SU-DHL-6 (cell line): ENCODE data around the gene CMPK2.

Experiments used
- H2AFZ ChIP-seq: fragments of 200-600 bp; sonication (generic); 2 replicates; pipeline ENCODE4 v1.6.1; 2014; ENCODE audit warnings: low read depth, mild to moderate bottlenecking, moderate library complexity, mixed read lengths, antibody characterized with exemption, low read length; ENCODE audit not compliant: severe bottlenecking
- H3F3A ChIP-seq: fragments of 200-600 bp; shearing (Covaris generic); 2 replicates; pipeline ENCODE4 v1.6.0; 2016; ENCODE audit warnings: antibody characterized with exemption, mild to moderate bottlenecking; ENCODE audit not compliant: insufficient read depth
- H3K27ac ChIP-seq: fragments of 200-600 bp; sonication (generic); 2 replicates; pipeline ENCODE4 v1.5.1; 2016; ENCODE audit warnings: low read depth, mild to moderate bottlenecking, low read length, moderate library complexity, mixed read lengths
- H3K27me3 ChIP-seq: fragments of 200-600 bp; sonication (generic), shearing (Covaris generic); 2 replicates; pipeline ENCODE4 v1.6.0; 2014; ENCODE audit warnings: mild to moderate bottlenecking, low read length
- H3K36me3 ChIP-seq: fragments of 200-600 bp; sonication (generic); 2 replicates; pipeline ENCODE4 v1.6.1; 2014; ENCODE audit warnings: mild to moderate bottlenecking, low read length, mixed read lengths
- H3K4me2 ChIP-seq: fragments of 300-600, 200-600 bp; shearing (Covaris generic), sonication (generic); 2 replicates; pipeline ENCODE4 v1.6.0; 2014; ENCODE audit warnings: low read length, low read depth, mild to moderate bottlenecking; ENCODE audit not compliant: poor library complexity, severe bottlenecking
- H3K4me3 ChIP-seq: fragments of 200-600 bp; sonication (generic); 2 replicates; pipeline ENCODE4 v1.5.1; 2014; ENCODE audit warnings: antibody characterized with exemption, low read length, mild to moderate bottlenecking, mixed read lengths; ENCODE audit not compliant: insufficient read depth, poor library complexity, severe bottlenecking
- H3K79me2 ChIP-seq: fragments of 200-600 bp; sonication (generic); 2 replicates; pipeline ENCODE4 v1.6.1; 2014; ENCODE audit warnings: mild to moderate bottlenecking, low read length, moderate library complexity; ENCODE audit not compliant: insufficient read depth
- H3K9ac ChIP-seq: fragments of 200-600 bp; sonication (generic); 2 replicates; pipeline ENCODE4 v1.7.0; 2014; ENCODE audit warnings: mild to moderate bottlenecking, low read length
- H3K9me2 ChIP-seq: fragments of 200-600 bp; sonication (generic); replicated peaks from 2 replicates; pipeline ENCODE4 v1.6.1; 2014; ENCODE audit warnings: low read length; ENCODE audit not compliant: insufficient read depth
- H3K9me3 ChIP-seq: fragments of 200-600 bp; sonication (generic); 2 replicates; pipeline ENCODE4 v1.6.1; 2014; ENCODE audit warnings: low read length, mixed read lengths; ENCODE audit not compliant: insufficient read depth
- H4K20me1 ChIP-seq: fragments of 200-600 bp; sonication (generic); 2 replicates; pipeline ENCODE4 v1.6.1; 2014; ENCODE audit warnings: low read depth, mild to moderate bottlenecking, antibody characterized with exemption, low read length, moderate library complexity, mixed read lengths
- CTCF ChIP-seq: fragments of 200-600 bp; sonication (generic); IDR thresholded peaks from one replicate; pipeline ENCODE4 v1.5.1; 2017; ENCODE audit warnings: antibody characterized with exemption, mild to moderate bottlenecking, low read length, moderate library complexity; ENCODE audit not compliant: insufficient read depth, poor library complexity, severe bottlenecking
- EZH2phosphoT487 ChIP-seq: fragments of 200-600 bp; sonication (generic), shearing (Covaris generic); conservative IDR thresholded peaks from 2 replicates; pipeline ENCODE4 v1.6.1; 2018; ENCODE audit warnings: mild to moderate bottlenecking, antibody characterized with exemption, low read length, moderate library complexity, mixed read lengths

Gene CMPK2

DNA sequence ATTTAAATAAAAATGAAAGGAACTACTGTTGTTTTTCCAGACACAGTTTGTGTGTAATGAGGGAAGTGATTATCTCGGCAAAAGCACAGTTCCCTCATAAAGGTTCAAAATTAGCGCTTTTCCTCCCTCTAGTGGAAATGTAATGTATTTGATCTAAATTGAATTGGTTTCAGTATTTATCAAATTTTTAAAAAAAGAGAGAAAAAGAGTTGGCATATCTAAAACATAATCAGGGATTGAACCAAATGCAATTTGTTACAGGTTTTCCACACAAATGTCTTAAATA is 37.5 kb downstream of the CMPK2 start:
- H3K27ac ChIP-seq: peak overlapping the region; percentile 23
- no peaks in the 10 kb centered on the region for H3K27me3 ChIP-seq
- peak overlapping the region; percentile 33 for H3K9ac ChIP-seq
- no peaks in the 10 kb centered on the region for H3F3A ChIP-seq
- H3K4me2 ChIP-seq: peak overlapping the region; percentile 40
- no peaks in the 10 kb centered on the region for H3K79me2 ChIP-seq
- TF ChIP-seq CTCF (peak; percentile 36), EZH2phosphoT487 (no peak)
- peaks cover 13% of the 10 kb centered on the region; the same call in 1 of the 2 replicates for H3K9me3 ChIP-seq
- no peaks in the 10 kb centered on the region for H4K20me1 ChIP-seq
- H2AFZ ChIP-seq: peak overlapping the region; percentile 88
- peaks cover 5% of the 10 kb centered on the region; the same call in 1 of the 2 replicates for H3K36me3 ChIP-seq
- H3K9me2 ChIP-seq: no peaks in the 10 kb centered on the region
- no peak overlapping the region for H3K4me3 ChIP-seq

- Histone ChIP-seq H3K4me3 (no peak overlapping the region), H3K9me3 (peaks cover 13% of the 10 kb centered on the region; the same call in 1 of the 2 replicates), H4K20me1 (no peaks in the 10 kb centered on the region), H3K9me2 (no peaks in the 10 kb centered on the region), H3K4me2 (peak overlapping the region; percentile 40), H2AFZ (peak overlapping the region; percentile 88), H3K36me3 (peaks cover 5% of the 10 kb centered on the region; the same call in 1 of the 2 replicates), H3K27me3 (no peaks in the 10 kb centered on the region), H3K27ac (peak overlapping the region; percentile 23), H3K9ac (peak overlapping the region; percentile 33), H3K79me2 (no peaks in the 10 kb centered on the region), H3F3A (no peaks in the 10 kb centered on the region)
- TF ChIP-seq EZH2phosphoT487 (no peak), CTCF (no peak)
Observed at GRCh38 chr2:6827566-6828298, 38.0 kb downstream of the CMPK2 start.

GRCh38 chr2:6826081-6826913 is 39.4 kb downstream of the CMPK2 start:
- no peaks in the 10 kb centered on the region; the same call in 1 of the 2 replicates for H3K36me3 ChIP-seq
- H3K9me2 ChIP-seq: no peaks in the 10 kb centered on the region
- no peak overlapping the region for H3K27ac ChIP-seq
- H3K4me2 ChIP-seq: no peak overlapping the region
- no peaks in the 10 kb centered on the region for H3K79me2 ChIP-seq
- no peak for TF ChIP-seq EZH2phosphoT487
- peak; percentile 69 for TF ChIP-seq CTCF
- no peaks in the 10 kb centered on the region for H4K20me1 ChIP-seq
- no peaks in the 10 kb centered on the region for H3K27me3 ChIP-seq
- H3K4me3 ChIP-seq: no peak overlapping the region
- no peaks in the 10 kb centered on the region for H3F3A ChIP-seq
- peak overlapping the region; percentile 88 for H2AFZ ChIP-seq
- H3K9ac ChIP-seq: no peak overlapping the region
- peaks cover 9% of the 10 kb centered on the region; the same call in 1 of the 2 replicates for H3K9me3 ChIP-seq
